ENCODE results near the gene RAB3GAP1.

RAB3GAP1 gene

GRCh38 chr2:135132314-135132713, 80.2 kb downstream of the RAB3GAP1 start:
- TF ChIP-seq CTCF (IDR thresholded peaks at IDR 0.05; ENCODE audit: extremely low read depth, missing control alignments) = no peak
- no peak for DNase-seq (ENCODE audit: low spot score)

GRCh38 chr2:135140606-135141005, 88.5 kb downstream of the RAB3GAP1 start:
- DNase-seq (ENCODE audit: low spot score) = no peak
- no peak for TF ChIP-seq CTCF (IDR thresholded peaks at IDR 0.05; ENCODE audit: extremely low read depth, missing control alignments)

GRCh38 chr2:135142323-135142722, 90.2 kb downstream of the RAB3GAP1 start:
- TF ChIP-seq CTCF (IDR thresholded peaks at IDR 0.05; ENCODE audit: extremely low read depth, missing control alignments) = no peak
- DNase-seq (ENCODE audit: low spot score) = no peak

- no peak for TF ChIP-seq CTCF (IDR thresholded peaks at IDR 0.05; ENCODE audit: extremely low read depth, missing control alignments)
These were observed 92.3 kb downstream of the RAB3GAP1 start for GRCh38 chr2:135144343-135144742.

GRCh38 chr2:135149251-135149650, 97.2 kb downstream of the RAB3GAP1 start:
- TF ChIP-seq CTCF (IDR thresholded peaks at IDR 0.05; ENCODE audit: extremely low read depth, missing control alignments) = no peak
- DNase-seq (ENCODE audit: low spot score) = no peak

More at GRCh38 chr2:135144343-135144742, 92.3 kb downstream of the RAB3GAP1 start:
- no peak for DNase-seq (ENCODE audit: low spot score)

- DNase-seq (ENCODE audit: low spot score) = no peak
- TF ChIP-seq CTCF (IDR thresholded peaks at IDR 0.05; ENCODE audit: extremely low read depth, missing control alignments) = no peak
These were observed 98.6 kb downstream of the RAB3GAP1 start for GRCh38 chr2:135150725-135151124.

GRCh38 chr2:135151615-135152014, 99.5 kb downstream of the RAB3GAP1 start:
- TF ChIP-seq CTCF (IDR thresholded peaks at IDR 0.05; ENCODE audit: extremely low read depth, missing control alignments) = no peak
- no peak for DNase-seq (ENCODE audit: low spot score)
